ENCODE measurements around the gene NFIB.

Gene NFIB

DNA sequence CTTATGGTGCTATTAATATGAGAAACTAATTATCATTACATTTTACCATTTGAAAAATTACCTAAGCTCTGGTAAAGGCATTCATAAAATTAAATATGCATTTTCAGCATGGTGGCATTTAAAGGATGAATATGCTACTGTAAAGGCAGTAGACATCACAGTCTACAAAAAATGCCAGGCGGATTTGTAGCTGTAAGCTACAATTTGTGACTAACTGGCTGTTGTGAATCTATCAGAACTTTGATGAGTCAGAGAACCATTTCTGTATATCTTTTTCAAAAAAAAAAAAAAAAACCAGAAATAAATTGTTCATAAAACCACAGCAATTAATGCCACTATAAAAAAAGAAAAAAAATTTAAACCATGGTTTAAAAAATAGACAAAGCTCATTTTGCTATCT, 186.3 kb downstream of the NFIB start:
- in situ Hi-C loops (cut with MboI; ENCODE audit: low sequenced_read_pairs) = no loop called here

- in situ Hi-C loops (cut with MboI; ENCODE audit: low sequenced_read_pairs) = no loop called here
Observed at GRCh38 chr9:14119694-14120514, 194.0 kb downstream of the NFIB start.

- in situ Hi-C loops (cut with MboI; ENCODE audit: low sequenced_read_pairs) = no loop called here
Observed at GRCh38 chr9:14112226-14112625, 201.7 kb downstream of the NFIB start.

DNA sequence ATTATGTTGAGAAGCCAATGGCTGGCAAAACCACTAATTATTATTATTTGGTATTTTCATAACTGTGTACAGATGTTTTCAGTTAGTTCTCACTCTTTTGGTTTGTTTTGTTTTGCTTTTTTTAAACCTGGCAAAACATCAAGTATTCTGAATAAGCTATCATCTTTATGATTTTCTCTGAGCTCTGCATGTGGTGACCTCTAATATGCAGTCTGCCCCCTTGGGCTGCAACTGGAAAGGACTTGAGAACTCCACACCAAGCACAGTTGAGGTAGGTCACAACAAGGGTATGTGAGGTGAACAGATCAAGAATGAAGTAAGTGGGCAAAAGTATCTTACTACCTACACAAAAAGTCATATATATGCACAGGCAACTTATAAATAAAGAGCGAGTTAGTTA, 202.2 kb downstream of the NFIB start:
- in situ Hi-C loops (cut with MboI; ENCODE audit: low sequenced_read_pairs) = no loop called here

DNA sequence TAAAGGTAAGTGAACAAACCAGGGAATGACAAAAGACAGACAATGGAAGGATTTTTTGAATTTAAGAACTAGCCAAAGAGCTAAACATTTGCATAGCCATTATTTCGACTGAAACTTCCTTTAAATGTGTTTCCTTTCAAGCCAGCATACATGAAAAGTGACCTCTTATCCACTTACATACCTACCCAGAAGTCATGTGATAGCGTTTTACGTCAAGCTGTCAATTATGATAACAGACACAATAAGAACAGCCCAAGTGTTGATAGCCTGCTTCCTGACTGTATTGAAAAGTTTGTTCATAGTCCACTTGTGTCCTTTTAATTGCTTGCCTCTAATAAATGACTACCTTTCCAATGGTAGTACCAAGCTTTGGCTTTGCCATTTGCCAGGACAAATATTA, 206.0 kb downstream of the NFIB start:
- in situ Hi-C loops (cut with MboI; ENCODE audit: low sequenced_read_pairs) = no loop called here

GRCh38 chr9:14107495-14107894, 206.4 kb downstream of the NFIB start:
- in situ Hi-C loops (cut with MboI; ENCODE audit: low sequenced_read_pairs) = no loop called here

DNA sequence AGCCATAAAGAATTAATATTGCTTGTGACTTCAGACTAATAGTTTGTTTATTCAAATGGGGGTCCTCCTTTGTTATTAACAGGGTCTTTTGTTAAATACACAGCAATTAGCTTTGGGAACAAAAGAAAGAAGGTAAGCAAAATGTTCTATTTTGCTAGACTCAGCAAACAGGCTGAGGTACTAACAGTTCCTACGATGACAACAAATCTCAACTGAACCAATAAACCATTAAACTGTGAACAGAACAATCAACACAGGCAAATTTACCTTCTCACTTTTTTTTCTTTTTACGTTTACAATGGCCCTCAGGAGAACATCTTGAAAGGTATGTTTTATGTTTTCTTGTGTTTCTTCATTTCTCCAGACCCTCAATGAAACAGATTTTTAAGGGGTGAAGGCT, 207.2 kb downstream of the NFIB start:
- in situ Hi-C loops (cut with MboI; ENCODE audit: low sequenced_read_pairs) = no loop called here

DNA sequence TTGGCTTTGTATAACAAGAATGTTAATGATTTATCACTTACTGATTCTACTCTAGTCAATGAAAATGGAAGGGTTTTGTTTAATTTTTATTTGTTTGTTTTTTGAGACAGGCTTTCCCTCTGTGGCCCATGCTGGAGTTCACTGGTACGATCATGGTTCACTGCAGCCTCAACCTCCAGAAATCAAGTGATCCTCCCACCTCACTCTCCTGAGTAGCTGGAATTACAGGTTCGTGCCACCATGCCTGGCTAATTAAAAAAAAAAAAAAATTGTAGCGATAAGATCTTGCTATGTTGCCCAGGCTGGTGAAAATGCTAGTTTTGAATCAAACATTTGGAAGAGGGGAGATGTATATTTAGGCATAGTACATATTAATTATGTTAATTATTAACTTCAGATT, 209.4 kb downstream of the NFIB start:
- in situ Hi-C loops (cut with MboI; ENCODE audit: low sequenced_read_pairs) = no loop called here

GRCh38 chr9:14103115-14103514, 210.8 kb downstream of the NFIB start:
- in situ Hi-C loops (cut with MboI; ENCODE audit: low sequenced_read_pairs) = no loop called here

- in situ Hi-C loops (cut with MboI; ENCODE audit: low sequenced_read_pairs) = no loop called here
Observed at GRCh38 chr9:14099737-14100136, 214.2 kb downstream of the NFIB start.

GRCh38 chr9:14098486-14099180, 215.3 kb downstream of the NFIB start:
- in situ Hi-C loops (cut with MboI; ENCODE audit: low sequenced_read_pairs) = no loop called here

DNA sequence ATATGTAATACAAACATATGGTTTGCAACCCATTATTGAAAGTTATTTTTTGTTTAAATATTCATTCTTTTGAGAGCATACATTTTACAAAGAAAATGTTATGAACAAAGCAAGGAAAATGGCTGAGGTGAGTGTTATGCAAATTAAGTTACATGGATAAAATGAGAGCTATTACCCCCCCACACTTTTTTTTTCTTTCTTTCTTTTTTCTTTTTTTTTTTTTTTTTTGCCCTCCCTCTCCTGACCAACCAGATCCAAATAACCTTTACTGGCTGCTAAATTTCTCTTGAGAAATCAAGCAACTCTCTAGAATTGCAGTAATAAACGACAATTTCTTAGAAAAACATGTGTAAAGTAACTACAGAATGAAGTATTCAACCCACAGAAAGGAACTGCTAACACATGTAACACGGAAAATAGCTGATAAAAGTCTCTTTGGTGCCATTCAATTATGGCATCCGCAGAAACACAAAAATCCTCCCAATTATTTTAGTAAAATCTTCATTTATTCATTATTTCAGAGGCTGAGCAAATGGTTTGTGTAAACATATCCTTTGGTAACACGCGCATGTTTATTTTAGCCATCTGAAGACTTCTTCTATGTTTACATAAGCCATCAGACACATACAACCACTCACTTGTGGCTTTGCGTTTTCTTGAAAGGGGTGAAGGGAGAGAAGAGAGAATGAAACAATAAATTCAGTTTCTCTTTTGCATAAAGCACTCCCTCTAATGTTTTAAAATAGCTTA, 216.1 kb downstream of the NFIB start:
- in situ Hi-C loops (cut with MboI; ENCODE audit: low sequenced_read_pairs) = no loop called here

- in situ Hi-C loops (cut with MboI; ENCODE audit: low sequenced_read_pairs) = no loop called here
Observed at GRCh38 chr9:14097215-14097614, 216.7 kb downstream of the NFIB start.

GRCh38 chr9:14096258-14096922, 217.6 kb downstream of the NFIB start:
- in situ Hi-C loops (cut with MboI; ENCODE audit: low sequenced_read_pairs) = no loop called here

DNA sequence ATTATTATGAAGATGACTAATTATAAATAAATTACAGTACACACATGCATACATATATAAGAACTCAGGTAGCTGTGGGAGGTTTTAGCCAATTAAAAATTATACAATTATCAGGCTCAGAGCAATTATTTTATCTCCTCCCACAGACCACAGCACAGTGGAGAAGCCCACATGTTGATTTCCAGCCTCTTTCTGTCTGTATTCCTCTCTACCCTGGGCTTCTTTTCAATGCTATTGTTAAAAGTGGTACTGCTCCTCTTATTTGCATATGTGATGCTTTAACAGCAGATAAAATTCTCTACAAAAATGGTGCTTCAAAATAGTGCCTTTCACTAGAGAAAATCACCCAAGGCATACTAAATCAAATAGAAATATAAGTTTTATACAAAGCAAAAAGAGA, 218.7 kb downstream of the NFIB start:
- in situ Hi-C loops (cut with MboI; ENCODE audit: low sequenced_read_pairs) = no loop called here

DNA sequence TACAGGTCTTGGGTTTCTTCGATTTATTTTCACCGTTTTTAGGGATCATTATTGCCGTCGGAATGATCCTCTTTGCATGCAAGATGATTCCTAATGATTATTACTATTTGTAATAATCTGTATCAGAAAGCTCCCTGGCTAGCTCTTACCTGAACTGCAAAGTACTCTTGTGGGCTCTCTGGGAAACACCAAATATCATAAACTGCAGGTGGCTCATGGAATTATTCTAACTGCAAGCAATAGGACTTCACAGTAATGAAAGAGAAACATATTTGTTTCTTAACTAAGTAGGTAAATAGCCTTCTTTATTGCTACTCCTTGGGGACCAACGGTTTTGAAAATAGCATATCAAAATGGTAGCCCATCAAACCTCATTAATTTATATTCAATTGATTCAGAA, 219.4 kb downstream of the NFIB start:
- in situ Hi-C loops (cut with MboI; ENCODE audit: low sequenced_read_pairs) = no loop called here

DNA sequence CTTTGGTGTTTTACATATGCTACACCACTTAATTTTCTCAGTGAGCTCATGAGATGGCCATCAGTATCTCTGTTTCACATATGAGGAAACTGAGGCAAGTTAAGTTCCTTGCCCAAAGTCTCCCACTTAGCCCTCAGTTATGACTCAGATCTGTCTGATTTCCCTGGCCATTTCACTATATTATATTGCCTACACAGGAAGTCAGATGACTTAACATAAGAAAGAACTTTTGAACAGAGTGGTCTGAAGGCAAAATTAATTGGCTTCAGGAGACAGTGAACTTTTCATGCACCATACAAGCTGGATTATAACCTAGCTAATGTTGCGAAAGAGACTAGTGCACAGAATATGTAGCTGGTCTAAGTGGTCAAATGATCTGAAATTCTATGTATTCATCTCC, 221.6 kb downstream of the NFIB start:
- in situ Hi-C loops (cut with MboI; ENCODE audit: low sequenced_read_pairs) = no loop called here

GRCh38 chr9:14089051-14089803, 224.7 kb downstream of the NFIB start:
- in situ Hi-C loops (cut with MboI; ENCODE audit: low sequenced_read_pairs) = no loop called here

GRCh38 chr9:14087576-14087975, 226.4 kb downstream of the NFIB start:
- in situ Hi-C loops (cut with MboI; ENCODE audit: low sequenced_read_pairs) = no loop called here

DNA sequence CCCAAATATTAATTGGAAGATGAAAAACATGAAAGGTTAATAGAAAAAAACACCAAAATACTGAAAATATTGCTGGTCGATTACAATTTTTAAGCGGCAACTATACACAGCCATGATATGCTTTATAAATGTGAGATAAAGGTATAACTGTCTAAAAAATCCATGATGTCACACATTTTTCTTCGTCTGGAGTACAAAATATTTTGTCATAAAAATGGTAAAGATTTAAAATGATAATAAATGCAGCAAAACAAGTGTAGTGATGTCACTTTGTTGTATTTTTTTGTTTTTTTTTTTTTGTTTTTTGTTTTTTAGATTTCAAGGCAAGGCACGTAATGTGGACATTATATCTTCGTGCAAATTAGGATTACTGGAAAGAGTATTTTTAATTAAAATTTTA, 227.4 kb downstream of the NFIB start:
- in situ Hi-C loops (cut with MboI; ENCODE audit: low sequenced_read_pairs) = no loop called here

DNA sequence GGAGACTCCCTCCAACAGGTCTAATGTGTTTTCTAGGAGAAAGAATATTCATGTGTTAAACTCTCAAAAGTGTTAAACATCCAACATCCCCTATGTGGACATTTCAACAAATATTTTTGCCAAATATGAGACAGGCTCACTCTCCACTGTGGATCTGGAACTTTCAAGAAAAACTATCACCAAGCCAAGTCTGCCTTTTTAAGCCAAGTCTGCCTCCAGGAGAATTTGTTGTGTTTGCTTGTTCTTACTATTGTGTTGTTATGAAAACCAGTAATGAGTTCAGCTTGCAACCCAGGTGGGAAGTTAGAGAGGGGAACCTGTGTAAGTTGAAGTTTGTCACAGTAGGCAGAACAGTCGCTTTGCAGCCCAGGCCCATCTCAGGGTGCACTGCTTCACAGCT, 228.1 kb downstream of the NFIB start:
- in situ Hi-C loops (cut with MboI; ENCODE audit: low sequenced_read_pairs) = no loop called here

Data from HL-60/S4 treated with phorbol 12-myristate 13-acetate at 8.2 ng/mL for 4 days and 3 days (cell line).